ENCODE results near the gene FAM222A. TPM values are rescaled to one million over a fixed set of nuclear protein-coding genes. Genes with fewer than 3 reads are reported as not detected.

FAM222A gene
- total RNA-seq, 1 donor from 2014 or later, result 1.5 TPM

DNA sequence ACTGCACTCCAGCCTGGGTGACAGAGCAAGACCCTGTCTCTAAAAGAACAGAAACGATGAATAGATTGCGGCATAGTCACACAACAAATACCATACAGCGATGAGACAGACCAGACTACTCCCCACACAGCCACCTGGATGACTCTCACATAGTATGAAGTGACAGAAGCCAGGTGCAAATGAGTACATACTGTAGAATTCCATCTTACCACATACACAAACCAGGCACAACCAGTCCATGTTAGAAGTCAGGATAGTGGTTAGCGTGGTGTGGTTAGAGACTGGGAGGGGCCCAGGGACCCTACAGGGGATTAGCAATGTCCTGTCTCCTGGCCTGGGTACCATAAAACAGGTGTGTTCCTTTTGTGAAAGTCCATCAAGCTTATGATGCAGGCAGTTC is 53.8 kb downstream of the FAM222A start:
- DNase-seq (ENCODE audit: extremely low spot score, unreplicated experiment), result no peak
- Mint-ChIP-seq H3K27ac (ENCODE audit: unreplicated experiment) (no peak overlapping the region), H3K4me3 (ENCODE audit: unreplicated experiment) (no peak overlapping the region), H3K4me1 (ENCODE audit: unreplicated experiment) (no peaks in the 10 kb centered on the region), H3K9me3 (ENCODE audit: unreplicated experiment) (no peaks in the 10 kb centered on the region), H3K36me3 (ENCODE audit: unreplicated experiment) (no peaks in the 10 kb centered on the region), H3K27me3 (ENCODE audit: unreplicated experiment) (no peaks in the 10 kb centered on the region)
- TF ChIP-seq, protein P1, sequence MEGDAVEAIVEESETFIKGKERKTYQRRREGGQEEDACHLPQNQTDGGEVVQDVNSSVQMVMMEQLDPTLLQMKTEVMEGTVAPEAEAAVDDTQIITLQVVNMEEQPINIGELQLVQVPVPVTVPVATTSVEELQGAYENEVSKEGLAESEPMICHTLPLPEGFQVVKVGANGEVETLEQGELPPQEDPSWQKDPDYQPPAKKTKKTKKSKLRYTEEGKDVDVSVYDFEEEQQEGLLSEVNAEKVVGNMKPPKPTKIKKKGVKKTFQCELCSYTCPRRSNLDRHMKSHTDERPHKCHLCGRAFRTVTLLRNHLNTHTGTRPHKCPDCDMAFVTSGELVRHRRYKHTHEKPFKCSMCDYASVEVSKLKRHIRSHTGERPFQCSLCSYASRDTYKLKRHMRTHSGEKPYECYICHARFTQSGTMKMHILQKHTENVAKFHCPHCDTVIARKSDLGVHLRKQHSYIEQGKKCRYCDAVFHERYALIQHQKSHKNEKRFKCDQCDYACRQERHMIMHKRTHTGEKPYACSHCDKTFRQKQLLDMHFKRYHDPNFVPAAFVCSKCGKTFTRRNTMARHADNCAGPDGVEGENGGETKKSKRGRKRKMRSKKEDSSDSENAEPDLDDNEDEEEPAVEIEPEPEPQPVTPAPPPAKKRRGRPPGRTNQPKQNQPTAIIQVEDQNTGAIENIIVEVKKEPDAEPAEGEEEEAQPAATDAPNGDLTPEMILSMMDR (IDR thresholded peaks at IDR 0.05), result no peak

GRCh38 chr12:109767991-109768900 is 54.6 kb downstream of the FAM222A start:
- H3K27me3 Mint-ChIP-seq (ENCODE audit: unreplicated experiment), result no peaks in the 10 kb centered on the region
- no peaks in the 10 kb centered on the region for H3K36me3 Mint-ChIP-seq (ENCODE audit: unreplicated experiment)
- no peaks in the 10 kb centered on the region for H3K9me3 Mint-ChIP-seq (ENCODE audit: unreplicated experiment)
- H3K4me3 Mint-ChIP-seq (ENCODE audit: unreplicated experiment), result no peak overlapping the region
- no peak for DNase-seq (ENCODE audit: extremely low spot score, unreplicated experiment)
- TF ChIP-seq, protein P1 (IDR thresholded peaks at IDR 0.05), result no peak
- no peak overlapping the region for H3K27ac Mint-ChIP-seq (ENCODE audit: unreplicated experiment)
- no peaks in the 10 kb centered on the region for H3K4me1 Mint-ChIP-seq (ENCODE audit: unreplicated experiment)

GRCh38 chr12:109768901-109769670 is 55.5 kb downstream of the FAM222A start:
- no peaks in the 10 kb centered on the region for H3K4me1 Mint-ChIP-seq (ENCODE audit: unreplicated experiment)
- no peak for DNase-seq (ENCODE audit: extremely low spot score, unreplicated experiment)
- H3K27me3 Mint-ChIP-seq (ENCODE audit: unreplicated experiment), result no peaks in the 10 kb centered on the region
- no peaks in the 10 kb centered on the region for H3K9me3 Mint-ChIP-seq (ENCODE audit: unreplicated experiment)
- no peak overlapping the region for H3K27ac Mint-ChIP-seq (ENCODE audit: unreplicated experiment)
- H3K36me3 Mint-ChIP-seq (ENCODE audit: unreplicated experiment), result no peaks in the 10 kb centered on the region
- no peak overlapping the region for H3K4me3 Mint-ChIP-seq (ENCODE audit: unreplicated experiment)
- TF ChIP-seq, protein P1 (IDR thresholded peaks at IDR 0.05), result no peak

DNA sequence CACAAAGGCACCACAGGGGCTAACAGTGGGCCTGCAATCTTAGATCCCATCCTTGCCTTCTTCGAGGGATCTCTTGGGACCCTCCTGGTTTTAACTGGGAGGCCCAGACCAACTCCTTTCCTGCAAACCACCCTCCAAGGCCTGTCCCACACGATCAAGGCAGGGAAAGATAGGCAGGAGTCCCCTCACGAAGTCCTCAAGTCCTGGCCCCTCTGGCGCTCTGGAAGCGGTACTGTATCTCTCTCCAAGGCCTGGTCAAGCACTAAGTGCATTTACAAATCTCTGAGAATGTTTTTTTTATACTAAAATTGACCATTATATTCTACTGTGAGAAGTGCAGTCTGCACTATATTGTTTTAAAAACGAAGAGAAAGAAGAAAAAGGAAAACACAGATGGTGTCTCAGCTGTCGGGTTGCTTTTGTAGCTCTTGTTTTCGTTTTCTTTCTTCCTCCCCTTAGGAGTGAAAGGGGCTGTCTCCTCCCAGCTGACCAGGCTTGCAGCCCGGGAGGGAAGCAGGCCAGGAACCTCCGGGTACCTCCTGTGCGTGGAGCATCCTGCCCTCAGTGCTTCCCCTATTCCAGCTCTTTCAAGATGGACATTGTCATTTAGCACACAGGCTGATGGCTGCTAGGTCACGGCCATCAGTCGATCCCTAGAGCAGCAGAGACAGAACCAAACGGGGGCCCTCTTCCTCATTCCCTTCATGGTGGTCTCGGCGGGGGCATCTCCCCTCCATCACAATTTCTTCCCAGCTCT is 56.7 kb downstream of the FAM222A start:
- Mint-ChIP-seq H3K4me3 (ENCODE audit: unreplicated experiment) (no peak overlapping the region), H3K4me1 (ENCODE audit: unreplicated experiment) (no peaks in the 10 kb centered on the region), H3K36me3 (ENCODE audit: unreplicated experiment) (no peaks in the 10 kb centered on the region), H3K27ac (ENCODE audit: unreplicated experiment) (no peak overlapping the region), H3K27me3 (ENCODE audit: unreplicated experiment) (no peaks in the 10 kb centered on the region), H3K9me3 (ENCODE audit: unreplicated experiment) (no peaks in the 10 kb centered on the region)
- DNase-seq (ENCODE audit: extremely low spot score, unreplicated experiment), result no peak
- TF ChIP-seq, protein P1 (IDR thresholded peaks at IDR 0.05), result no peak
